ENCODE measurements around the gene MRPS5.

MRPS5 gene

DNA sequence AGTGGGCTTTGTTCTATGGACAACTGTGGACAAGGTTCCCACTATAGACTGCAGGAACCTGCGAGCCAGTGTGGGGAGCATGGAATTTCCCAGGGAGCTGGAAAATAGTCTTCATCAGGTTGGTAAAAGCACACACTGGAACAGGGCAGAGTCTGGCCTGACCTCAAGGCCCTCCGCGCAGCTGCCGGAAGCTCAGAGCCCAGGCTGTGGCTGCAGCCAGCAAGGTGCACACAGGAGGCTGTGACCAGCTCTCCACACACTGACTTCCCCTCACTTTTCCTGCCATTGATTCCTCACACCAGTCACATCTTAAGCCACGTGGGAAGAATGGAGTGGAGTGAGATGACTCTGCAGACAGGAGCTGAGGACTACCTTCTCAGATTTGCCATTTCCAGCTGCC lies 77.0 kb downstream of the MRPS5 start:
- Histone ChIP-seq H3F3A (ENCODE audit: insufficient read depth, low read length) (no peaks in the 10 kb centered on the region), H4K20me1 (ENCODE audit: insufficient read depth, low read length) (no peaks in the 10 kb centered on the region), H3K4me3 (ENCODE audit: low read depth, low read length, poor library complexity, severe bottlenecking) (no peak overlapping the region), H3K36me3 (ENCODE audit: insufficient read depth, low read length) (no peaks in the 10 kb centered on the region), H3K4me2 (ENCODE audit: low read length) (no peak overlapping the region), H3K9me3 (ENCODE audit: low read length) (no peaks in the 10 kb centered on the region), H3K79me2 (ENCODE audit: insufficient read depth, low read length) (no peaks in the 10 kb centered on the region), H3K27me3 (ENCODE audit: insufficient read depth, low read length) (no peaks in the 10 kb centered on the region), H3K27ac (ENCODE audit: low read depth, low read length, poor library complexity, severe bottlenecking) (no peak overlapping the region), H3K9me2 (ENCODE audit: low read depth, low read length) (no peaks in the 10 kb centered on the region), H3K4me1 (ENCODE audit: insufficient read depth, low read length, severe bottlenecking) (no peaks in the 10 kb centered on the region), H3K9ac (ENCODE audit: low read length) (no peak overlapping the region), H2AFZ (ENCODE audit: low read length) (no peak overlapping the region)
- TF ChIP-seq, protein P1, sequence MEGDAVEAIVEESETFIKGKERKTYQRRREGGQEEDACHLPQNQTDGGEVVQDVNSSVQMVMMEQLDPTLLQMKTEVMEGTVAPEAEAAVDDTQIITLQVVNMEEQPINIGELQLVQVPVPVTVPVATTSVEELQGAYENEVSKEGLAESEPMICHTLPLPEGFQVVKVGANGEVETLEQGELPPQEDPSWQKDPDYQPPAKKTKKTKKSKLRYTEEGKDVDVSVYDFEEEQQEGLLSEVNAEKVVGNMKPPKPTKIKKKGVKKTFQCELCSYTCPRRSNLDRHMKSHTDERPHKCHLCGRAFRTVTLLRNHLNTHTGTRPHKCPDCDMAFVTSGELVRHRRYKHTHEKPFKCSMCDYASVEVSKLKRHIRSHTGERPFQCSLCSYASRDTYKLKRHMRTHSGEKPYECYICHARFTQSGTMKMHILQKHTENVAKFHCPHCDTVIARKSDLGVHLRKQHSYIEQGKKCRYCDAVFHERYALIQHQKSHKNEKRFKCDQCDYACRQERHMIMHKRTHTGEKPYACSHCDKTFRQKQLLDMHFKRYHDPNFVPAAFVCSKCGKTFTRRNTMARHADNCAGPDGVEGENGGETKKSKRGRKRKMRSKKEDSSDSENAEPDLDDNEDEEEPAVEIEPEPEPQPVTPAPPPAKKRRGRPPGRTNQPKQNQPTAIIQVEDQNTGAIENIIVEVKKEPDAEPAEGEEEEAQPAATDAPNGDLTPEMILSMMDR (IDR thresholded peaks at IDR 0.05; ENCODE audit: low read length) = no peak
- TF ChIP-seq EZH2 (IDR thresholded peaks at IDR 0.05; ENCODE audit: borderline replicate concordance, low read length) = no peak

- TF ChIP-seq EZH2 (IDR thresholded peaks at IDR 0.05; ENCODE audit: borderline replicate concordance, low read length) = no peak
- TF ChIP-seq, protein P1 (IDR thresholded peaks at IDR 0.05; ENCODE audit: low read length) = no peak
- H3K4me3 ChIP-seq (ENCODE audit: low read depth, low read length, poor library complexity, severe bottlenecking) = no peak overlapping the region
- H3K79me2 ChIP-seq (ENCODE audit: insufficient read depth, low read length) = no peaks in the 10 kb centered on the region
- H3K4me1 ChIP-seq (ENCODE audit: insufficient read depth, low read length, severe bottlenecking) = no peaks in the 10 kb centered on the region
- H3K4me2 ChIP-seq (ENCODE audit: low read length) = no peak overlapping the region
- H3K27me3 ChIP-seq (ENCODE audit: insufficient read depth, low read length) = no peaks in the 10 kb centered on the region
- H3K9ac ChIP-seq (ENCODE audit: low read length) = no peak overlapping the region
- no peaks in the 10 kb centered on the region for H3K9me2 ChIP-seq (ENCODE audit: low read depth, low read length)
- no peaks in the 10 kb centered on the region for H4K20me1 ChIP-seq (ENCODE audit: insufficient read depth, low read length)
- H3F3A ChIP-seq (ENCODE audit: insufficient read depth, low read length) = no peaks in the 10 kb centered on the region
- H3K27ac ChIP-seq (ENCODE audit: low read depth, low read length, poor library complexity, severe bottlenecking) = no peak overlapping the region
- no peaks in the 10 kb centered on the region for H3K36me3 ChIP-seq (ENCODE audit: insufficient read depth, low read length)
- no peak overlapping the region for H2AFZ ChIP-seq (ENCODE audit: low read length)
- H3K9me3 ChIP-seq (ENCODE audit: low read length) = no peaks in the 10 kb centered on the region
These were observed 78.1 kb downstream of the MRPS5 start for GRCh38 chr2:95043300-95044093.

DNA sequence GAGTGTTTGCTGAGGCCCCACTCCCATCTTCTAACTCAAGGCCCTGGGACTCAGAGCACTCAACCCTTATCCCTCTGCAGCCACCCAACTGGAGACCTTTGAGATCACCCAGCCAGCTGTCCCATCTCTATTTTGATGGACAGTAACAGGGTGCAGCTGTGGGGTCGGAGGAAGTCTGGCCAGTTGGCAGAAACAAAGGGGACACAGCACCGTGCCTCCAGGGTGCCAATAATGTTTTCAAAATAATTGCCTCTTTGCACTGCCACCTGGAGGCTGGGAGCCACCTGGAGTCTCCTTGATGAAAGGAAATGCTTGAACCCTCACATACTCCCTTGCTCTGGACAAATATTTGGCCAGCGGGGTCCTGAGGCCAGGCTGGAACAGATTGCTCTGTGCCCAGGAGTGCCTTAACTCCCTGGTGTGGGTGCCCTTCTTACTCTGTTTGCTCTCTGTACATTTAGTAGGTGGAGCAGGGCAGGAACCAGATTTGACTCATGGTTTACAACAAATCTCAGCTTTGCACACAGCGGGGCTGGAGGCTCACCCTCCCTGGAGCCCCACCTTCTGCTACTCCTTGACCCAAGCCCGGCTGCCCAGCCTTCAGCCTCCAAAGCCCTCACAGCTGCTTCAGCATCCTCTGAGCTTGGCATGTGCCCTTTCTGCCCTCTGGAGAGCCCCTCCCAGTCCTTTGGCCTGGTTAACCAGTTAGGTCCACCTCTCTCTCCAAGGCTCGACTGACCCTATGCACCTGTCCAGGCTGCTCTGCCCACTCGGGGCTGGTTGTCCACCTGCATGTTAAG lies 78.9 kb downstream of the MRPS5 start:
- TF ChIP-seq EZH2 (IDR thresholded peaks at IDR 0.05; ENCODE audit: borderline replicate concordance, low read length) = no peak
- TF ChIP-seq, protein P1 (IDR thresholded peaks at IDR 0.05; ENCODE audit: low read length) = no peak
- Histone ChIP-seq H3K4me3 (ENCODE audit: low read depth, low read length, poor library complexity, severe bottlenecking) (no peak overlapping the region), H3K9me3 (ENCODE audit: low read length) (no peaks in the 10 kb centered on the region), H3K79me2 (ENCODE audit: insufficient read depth, low read length) (no peaks in the 10 kb centered on the region), H4K20me1 (ENCODE audit: insufficient read depth, low read length) (no peaks in the 10 kb centered on the region), H3K27me3 (ENCODE audit: insufficient read depth, low read length) (no peaks in the 10 kb centered on the region), H3K4me2 (ENCODE audit: low read length) (no peak overlapping the region), H3K9me2 (ENCODE audit: low read depth, low read length) (no peaks in the 10 kb centered on the region), H2AFZ (ENCODE audit: low read length) (no peak overlapping the region), H3K27ac (ENCODE audit: low read depth, low read length, poor library complexity, severe bottlenecking) (no peak overlapping the region), H3K4me1 (ENCODE audit: insufficient read depth, low read length, severe bottlenecking) (no peaks in the 10 kb centered on the region), H3K9ac (ENCODE audit: low read length) (no peak overlapping the region), H3F3A (ENCODE audit: insufficient read depth, low read length) (no peaks in the 10 kb centered on the region), H3K36me3 (ENCODE audit: insufficient read depth, low read length) (no peaks in the 10 kb centered on the region)
